HG02840 (cell line): ENCODE data around the gene HMGA1.

Experiments
- ATAC-seq: cut with Tn5 transposase; IDR thresholded peaks from one replicate; pipeline ENCODE4 v1.9.1; 2021; ENCODE audit warnings: mild to moderate bottlenecking, moderate library complexity, moderate number of reproducible peaks; ENCODE audit not compliant: unreplicated experiment, low FRiP score

The HMGA1 gene

GRCh38 chr6:34236443-34237315 is at the start of gene HMGA1:
HMGA1 (plus strand) TSS chr6:34236873; CDS start chr6:34240781, 3,908 bp downstream.
- peak; percentile 63 for ATAC-seq

GRCh38 chr6:34189806-34190503 is 46.7 kb upstream of the HMGA1 start:
- ATAC-seq: no peak

- no peak for ATAC-seq
Measured at GRCh38 chr6:34190504-34191122, 46.1 kb upstream of the HMGA1 start.

- ATAC-seq: no peak
Measured at GRCh38 chr6:34194772-34195171, 41.9 kb upstream of the HMGA1 start.

GRCh38 chr6:34195726-34196115 is 41.0 kb upstream of the HMGA1 start:
- no peak for ATAC-seq

GRCh38 chr6:34196116-34196832 is 40.4 kb upstream of the HMGA1 start:
- ATAC-seq: no peak

GRCh38 chr6:34196833-34197195 is 39.9 kb upstream of the HMGA1 start:
- no peak for ATAC-seq

- ATAC-seq: no peak
Measured at GRCh38 chr6:34200340-34200971, 36.2 kb upstream of the HMGA1 start.

- ATAC-seq: no peak
Measured at GRCh38 chr6:34201455-34202107, 35.1 kb upstream of the HMGA1 start.

- ATAC-seq: no peak
Measured at GRCh38 chr6:34202329-34203201, 34.1 kb upstream of the HMGA1 start.

GRCh38 chr6:34204693-34205092 is 32.0 kb upstream of the HMGA1 start:
- ATAC-seq: no peak

GRCh38 chr6:34205466-34205865 is 31.2 kb upstream of the HMGA1 start:
- ATAC-seq: no peak

- no peak for ATAC-seq
Measured at GRCh38 chr6:34205916-34206315, 30.8 kb upstream of the HMGA1 start.

GRCh38 chr6:34206726-34207125 is 29.9 kb upstream of the HMGA1 start:
- no peak for ATAC-seq

- no peak for ATAC-seq
Measured at GRCh38 chr6:34207695-34208443, 28.8 kb upstream of the HMGA1 start.

- no peak for ATAC-seq
Measured at GRCh38 chr6:34213772-34214171, 22.9 kb upstream of the HMGA1 start.

GRCh38 chr6:34218691-34219090 is 18.0 kb upstream of the HMGA1 start:
- no peak for ATAC-seq

- ATAC-seq: peak; percentile 9
Measured at GRCh38 chr6:34223381-34223955, 13.2 kb upstream of the HMGA1 start.
